OCI-LY1 (cell line): ENCODE measurements around the gene KRTAP20-1.

Source experiments
- H2AFZ ChIP-seq: fragments of 200-600 bp; sonication (generic), shearing (Covaris generic); 2 replicates; pipeline ENCODE4 v1.6.0; 2014; ENCODE audit warnings: antibody characterized with exemption, mild to moderate bottlenecking, low read length
- H3F3A ChIP-seq: fragments of 200-600 bp; sonication (generic), shearing (Covaris generic); 2 replicates; pipeline ENCODE4 v1.6.0; 2014; ENCODE audit warnings: mild to moderate bottlenecking, antibody characterized with exemption, low read length, moderate library complexity; ENCODE audit not compliant: insufficient read depth
- H3K27ac ChIP-seq: fragments of 200-600 bp; sonication (generic); 2 replicates; pipeline ENCODE4 v1.5.1; 2014; ENCODE audit warnings: low read length, mixed run types, mild to moderate bottlenecking, low read depth; ENCODE audit not compliant: poor library complexity, severe bottlenecking
- H3K27me3 ChIP-seq: fragments of 200-600 bp; sonication (generic); 2 replicates; pipeline ENCODE4 v1.6.0; 2014; ENCODE audit warnings: antibody characterized with exemption, mild to moderate bottlenecking, low read length, moderate library complexity; ENCODE audit not compliant: insufficient read depth
- H3K36me3 ChIP-seq: fragments of 200-600 bp; sonication (generic); 2 replicates; pipeline ENCODE4 v1.6.1; 2014; ENCODE audit warnings: mild to moderate bottlenecking, antibody characterized with exemption, low read length, moderate library complexity, mixed read lengths; ENCODE audit not compliant: insufficient read depth
- H3K4me1 ChIP-seq: fragments of 200-600 bp; sonication (generic); 2 replicates; pipeline ENCODE4 v1.5.1; 2014; ENCODE audit warnings: mild to moderate bottlenecking, low read length, moderate library complexity; ENCODE audit not compliant: insufficient read depth, severe bottlenecking
- H3K4me2 ChIP-seq: fragments of 200-600 bp; sonication (generic), shearing (Covaris generic); 2 replicates; pipeline ENCODE4 v1.6.1; 2014; ENCODE audit warnings: low read length
- H3K4me3 ChIP-seq: fragments of 200-600 bp; sonication (generic); 2 replicates; pipeline ENCODE4 v1.5.1; 2014; ENCODE audit warnings: low read length, low read depth, mild to moderate bottlenecking, mixed read lengths; ENCODE audit not compliant: poor library complexity, severe bottlenecking
- H3K79me2 ChIP-seq: fragments of 200-600 bp; shearing (Covaris generic); 2 replicates; pipeline ENCODE4 v1.6.1; 2016; ENCODE audit warnings: mixed run types, low read length, mixed read lengths; ENCODE audit not compliant: insufficient read depth
- H3K9ac ChIP-seq: fragments of 200-600 bp; sonication (generic), shearing (Covaris generic); 2 replicates; pipeline ENCODE4 v1.6.1; 2014; ENCODE audit warnings: mild to moderate bottlenecking, low read length, mixed read lengths
- H3K9me2 ChIP-seq: fragments of 200-600 bp; sonication (generic), shearing (Covaris generic); 2 replicates; pipeline ENCODE4 v1.6.1; 2014; ENCODE audit warnings: low read depth, mild to moderate bottlenecking, low read length, mixed read lengths
- H3K9me3 ChIP-seq: fragments of 200-600 bp; shearing (Covaris generic); 2 replicates; pipeline ENCODE4 v1.6.1; 2014; ENCODE audit warnings: low read length, mixed read lengths
- H4K20me1 ChIP-seq: fragments of 200-600 bp; sonication (generic), shearing (Covaris generic); 2 replicates; pipeline ENCODE4 v1.6.0; 2016; ENCODE audit warnings: mild to moderate bottlenecking, low read length; ENCODE audit not compliant: insufficient read depth
- CTCF ChIP-seq: fragments of 200-600 bp; sonication (generic), shearing (Covaris generic); IDR thresholded peaks from 2 replicates; pipeline ENCODE4 v1.5.1; 2017; ENCODE audit warnings: mild to moderate bottlenecking, antibody characterized with exemption, low read length, moderate library complexity, mixed read lengths
- EZH2 ChIP-seq: fragments of 200-600 bp; sonication (generic), shearing (Covaris generic); IDR thresholded peaks from 2 replicates; pipeline ENCODE4 v1.8.0; 2017; ENCODE audit warnings: borderline replicate concordance, mixed run types, mild to moderate bottlenecking, antibody characterized with exemption, low read length, moderate library complexity, mixed read lengths

KRTAP20-1 gene

GRCh38 chr21:30590297-30590696 lies 25.9 kb upstream of the KRTAP20-1 start, which contains the start of gene KRTAP22-2:
Gene KRTAP22-2 (minus strand): TSS chr21:30590397.
- Histone ChIP-seq H3K4me2 (no peak within 1 kb of the TSS), H2AFZ (no peak within 1 kb of the TSS), H3K27me3 (no peaks in the 10 kb centered on the region), H3K4me1 (no peaks in the 10 kb centered on the region), H3K4me3 (no peak within 1 kb of the TSS), H3K9me2 (no peaks in the 10 kb centered on the region), H3K27ac (no peak within 1 kb of the TSS), H3K36me3 (no peaks in the 10 kb centered on the region), H4K20me1 (no peaks in the 10 kb centered on the region), H3K9me3 (no peaks in the 10 kb centered on the region), H3F3A (no peaks in the 10 kb centered on the region), H3K9ac (no peak within 1 kb of the TSS), H3K79me2 (no peaks in the 10 kb centered on the region)
- no peak for TF ChIP-seq EZH2
- no peak for TF ChIP-seq CTCF

GRCh38 chr21:30592140-30592539 lies 24.1 kb upstream of the KRTAP20-1 start, which contains the start of gene KRTAP6-3:
Gene KRTAP6-3 (plus strand): TSS chr21:30592440. CDS start chr21:30592446, 6 bp downstream.
- H2AFZ ChIP-seq = no peak within 1 kb of the TSS
- H3K4me1 ChIP-seq = no peaks in the 10 kb centered on the region
- H3K9me2 ChIP-seq = no peaks in the 10 kb centered on the region
- no peaks in the 10 kb centered on the region for H3K36me3 ChIP-seq
- H3F3A ChIP-seq = no peaks in the 10 kb centered on the region
- TF ChIP-seq CTCF (no peak), EZH2 (no peak)
- H3K4me2 ChIP-seq = no peak within 1 kb of the TSS
- H3K79me2 ChIP-seq = no peaks in the 10 kb centered on the region
- H3K9ac ChIP-seq = no peak within 1 kb of the TSS
- H3K27me3 ChIP-seq = no peaks in the 10 kb centered on the region
- H3K9me3 ChIP-seq = no peaks in the 10 kb centered on the region
- no peak within 1 kb of the TSS for H3K27ac ChIP-seq
- H4K20me1 ChIP-seq = no peaks in the 10 kb centered on the region
- H3K4me3 ChIP-seq = no peak within 1 kb of the TSS

- Histone ChIP-seq H3K36me3 (no peaks in the 10 kb centered on the region), H3K27me3 (no peaks in the 10 kb centered on the region), H3K4me1 (no peaks in the 10 kb centered on the region), H3K4me3 (no peak within 1 kb of the TSS), H3K9ac (no peak within 1 kb of the TSS), H4K20me1 (no peaks in the 10 kb centered on the region), H2AFZ (no peak within 1 kb of the TSS), H3K9me2 (no peaks in the 10 kb centered on the region), H3K4me2 (no peak within 1 kb of the TSS), H3K79me2 (no peaks in the 10 kb centered on the region), H3K27ac (no peak within 1 kb of the TSS), H3K9me3 (no peaks in the 10 kb centered on the region), H3F3A (no peaks in the 10 kb centered on the region)
- TF ChIP-seq EZH2 (no peak), CTCF (no peak)
Measured at GRCh38 chr21:30598802-30599201, 17.4 kb upstream of the KRTAP20-1 start, which contains the start of gene KRTAP6-2. Gene KRTAP6-2 (minus strand): TSS chr21:30598902. CDS start chr21:30598874, 28 bp downstream.
